Keratinocyte (primary cell): ENCODE results near the gene VPS37B. TPM values are rescaled to one million over a fixed set of nuclear protein-coding genes. Genes with fewer than 3 reads are reported as not detected.

ENCODE experiments used
- DNase-seq: peaks from one replicate; pipeline ENCODE4 v3.0.0-alpha.2; 2011; ENCODE audit warnings: low read depth, missing footprints, low spot score
- FAIRE-seq: peaks from 2 replicates; lab custom pipeline; 2011; peaks lifted over from hg19 to GRCh38; lab: Jason Lieb, UNC
- H2AFZ ChIP-seq: 2 replicates; pipeline ENCODE4 v1.6.0; 2012; ENCODE audit warnings: low read length, control low read depth, inconsistent platforms; ENCODE audit not compliant: control insufficient read depth
- H3K27ac ChIP-seq: 2 replicates; pipeline ENCODE4 v1.5.1; 2011; ENCODE audit warnings: low read length; ENCODE audit not compliant: control insufficient read depth, insufficient read depth
- H3K27me3 ChIP-seq: 3 replicates; pipeline ENCODE4 v1.6.0; 2011; ENCODE audit warnings: low read length; ENCODE audit not compliant: control insufficient read depth, insufficient read depth; ENCODE audit errors: extremely low read depth
- H3K36me3 ChIP-seq, 2 experiments: 2 replicates in 1 of 2; 3 replicates in 1 of 2; pipeline ENCODE4 v1.5.1; 2011; ENCODE audit warnings: low read length in 2 of 2, mild to moderate bottlenecking in 1 of 2; ENCODE audit not compliant: control insufficient read depth in 2 of 2, insufficient read depth in 2 of 2; ENCODE audit errors: extremely low read depth in 1 of 2
- H3K4me1 ChIP-seq: 3 replicates; pipeline ENCODE4 v1.5.1; 2011; ENCODE audit warnings: low read length; ENCODE audit not compliant: control insufficient read depth, insufficient read depth; ENCODE audit errors: extremely low read depth
- H3K4me2 ChIP-seq: 3 replicates; pipeline ENCODE4 v1.6.0; 2011; ENCODE audit warnings: low read depth, low read length; ENCODE audit not compliant: control insufficient read depth, insufficient read depth; ENCODE audit errors: extremely low read depth
- H3K4me3 ChIP-seq, 3 experiments: fragments of 200-600 bp in 1 of 3; sonication (generic) in 1 of 3; 2 replicates in 2 of 3; 3 replicates in 1 of 3; pipeline ENCODE4 v1.5.1; 2011 to 2016; ENCODE audit warnings: low read length in 3 of 3, mild to moderate bottlenecking in 3 of 3, control low read depth in 2 of 3, inconsistent platforms in 1 of 3, low read depth in 1 of 3, mixed read lengths in 1 of 3, mixed run types in 1 of 3, moderate library complexity in 1 of 3; ENCODE audit not compliant: control insufficient read depth in 2 of 3, insufficient read depth in 2 of 3; ENCODE audit errors: extremely low read depth in 1 of 3
- H3K79me2 ChIP-seq: 2 replicates; pipeline ENCODE4 v1.6.0; 2012; ENCODE audit warnings: low read length; ENCODE audit not compliant: control insufficient read depth, insufficient read depth
- H3K9ac ChIP-seq: 3 replicates; pipeline ENCODE4 v1.6.0; 2011; ENCODE audit warnings: low read length; ENCODE audit not compliant: control insufficient read depth, insufficient read depth; ENCODE audit errors: extremely low read depth
- H3K9me1 ChIP-seq: 3 replicates; pipeline ENCODE4 v1.6.0; 2011; ENCODE audit warnings: low read length; ENCODE audit not compliant: control insufficient read depth, insufficient read depth; ENCODE audit errors: extremely low read depth
- H3K9me3 ChIP-seq: 2 replicates; pipeline ENCODE4 v1.5.1; 2012; ENCODE audit warnings: low read depth, low read length; ENCODE audit not compliant: control insufficient read depth
- H4K20me1 ChIP-seq: 3 replicates; pipeline ENCODE4 v1.6.0; 2011; ENCODE audit warnings: low read length; ENCODE audit not compliant: control insufficient read depth, insufficient read depth; ENCODE audit errors: extremely low read depth
- EZH2 ChIP-seq: IDR thresholded peaks from one replicate; pipeline ENCODE4 v1.6.1; 2012; ENCODE audit warnings: inconsistent platforms, mild to moderate bottlenecking, low read length, moderate library complexity
- dilution Hi-C: fragments of 300-500 bp; cut with MboI; formaldehyde crosslinking; loops from one replicate; pipeline ENCODE4 v1.7.0; 2020; ENCODE audit warnings: low sequenced_read_pairs; ENCODE audit not compliant: extremely low pct_ligation_motif_present
- polyA plus RNA-seq, 5 experiments: library from polyadenylated mRNA; depleted of rRNA in 3 of 5; stranded (reverse) in 3 of 5; stranded (forward) in 1 of 5; unstranded in 1 of 5; fragments of >200 nt; gene quantifications; 1 replicate in 1 of 5; 2 replicates in 3 of 5; 3 replicates in 1 of 5; pipeline versions ENCODE4 v1.2.1 to v1.2.3, GENCODE V29; 2011 to 2012; ENCODE audit warnings: missing spikeins in 2 of 5, low read depth in 1 of 5, low replicate concordance in 1 of 5
- TF ChIP-seq, protein P1 (sequence below), 3 experiments: IDR thresholded peaks in 1 of 3; conservative IDR thresholded peaks in 1 of 3; optimal IDR thresholded peaks in 1 of 3; 2 replicates in 2 of 3; 3 replicates in 1 of 3; pipeline versions ENCODE3 to v1.5.1; 2011; ENCODE audit warnings: low read length in 3 of 3, mild to moderate bottlenecking in 3 of 3, moderate library complexity in 2 of 3, control low read depth in 1 of 3, inconsistent platforms in 1 of 3; ENCODE audit not compliant: insufficient read depth in 2 of 3; ENCODE audit errors: extremely low read depth in 1 of 3

Gene VPS37B
- polyA plus RNA-seq, 1 donor (not counting 4 experiments of a cell fraction or from before 2014, with no cell fraction given) = 34.1 TPM

DNA sequence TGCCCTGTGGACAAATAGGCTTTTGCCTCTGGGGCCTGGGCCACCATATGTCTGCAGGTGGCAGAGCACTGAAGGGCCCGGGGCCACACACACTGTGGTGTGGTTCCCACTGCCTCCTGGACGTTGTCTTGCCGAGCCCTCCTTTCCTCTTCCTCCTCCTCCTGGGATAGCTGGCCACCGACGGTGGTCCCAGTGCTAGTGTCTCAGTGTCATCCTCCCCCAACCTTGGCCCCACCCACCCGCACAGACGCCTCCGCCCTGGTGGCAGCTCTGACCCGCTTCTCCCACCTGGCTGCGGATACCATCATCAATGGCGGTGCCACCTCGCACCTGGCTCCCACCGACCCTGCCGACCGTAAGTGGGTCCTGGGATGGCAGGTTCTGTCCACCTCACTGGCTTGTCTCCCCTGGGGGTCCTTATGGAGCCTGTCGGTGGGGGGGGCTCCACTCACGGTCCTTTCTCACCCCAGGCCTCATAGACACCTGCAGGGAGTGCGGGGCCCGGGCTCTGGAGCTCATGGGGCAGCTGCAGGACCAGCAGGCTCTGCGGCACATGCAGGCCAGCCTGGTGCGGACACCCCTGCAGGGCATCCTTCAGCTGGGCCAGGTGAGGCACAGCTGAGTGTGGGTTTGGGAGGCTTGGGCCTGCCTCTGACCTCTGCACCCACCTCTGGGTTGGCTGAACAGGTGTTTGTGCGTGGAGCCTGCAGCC, 37.2 kb downstream of the VPS37B start:
- DNase-seq = no peak
- TF ChIP-seq, protein P1, sequence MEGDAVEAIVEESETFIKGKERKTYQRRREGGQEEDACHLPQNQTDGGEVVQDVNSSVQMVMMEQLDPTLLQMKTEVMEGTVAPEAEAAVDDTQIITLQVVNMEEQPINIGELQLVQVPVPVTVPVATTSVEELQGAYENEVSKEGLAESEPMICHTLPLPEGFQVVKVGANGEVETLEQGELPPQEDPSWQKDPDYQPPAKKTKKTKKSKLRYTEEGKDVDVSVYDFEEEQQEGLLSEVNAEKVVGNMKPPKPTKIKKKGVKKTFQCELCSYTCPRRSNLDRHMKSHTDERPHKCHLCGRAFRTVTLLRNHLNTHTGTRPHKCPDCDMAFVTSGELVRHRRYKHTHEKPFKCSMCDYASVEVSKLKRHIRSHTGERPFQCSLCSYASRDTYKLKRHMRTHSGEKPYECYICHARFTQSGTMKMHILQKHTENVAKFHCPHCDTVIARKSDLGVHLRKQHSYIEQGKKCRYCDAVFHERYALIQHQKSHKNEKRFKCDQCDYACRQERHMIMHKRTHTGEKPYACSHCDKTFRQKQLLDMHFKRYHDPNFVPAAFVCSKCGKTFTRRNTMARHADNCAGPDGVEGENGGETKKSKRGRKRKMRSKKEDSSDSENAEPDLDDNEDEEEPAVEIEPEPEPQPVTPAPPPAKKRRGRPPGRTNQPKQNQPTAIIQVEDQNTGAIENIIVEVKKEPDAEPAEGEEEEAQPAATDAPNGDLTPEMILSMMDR (optimal IDR thresholded peaks at IDR 0.05 in 1 of 3, IDR thresholded peaks at IDR 0.05 in 1 of 3, conservative IDR thresholded peaks at IDR 0.05 in 1 of 3; ENCODE audit: extremely low read depth in 1 of 3, insufficient read depth in 2 of 3, low read length in 3 of 3) = no peak
- TF ChIP-seq EZH2 = no peak
- H3K27ac ChIP-seq = no peak overlapping the region
- FAIRE-seq = no peak
- H3K36me3 ChIP-seq = peaks cover 21 to 36% of the 10 kb centered on the region in 2 experiments
- H3K27me3 ChIP-seq = no peaks in the 10 kb centered on the region
- dilution Hi-C loops = no loop called here
- H3K79me2 ChIP-seq = no peaks in the 10 kb centered on the region
- no peaks in the 10 kb centered on the region for H3K9me3 ChIP-seq
- H3K9me1 ChIP-seq = no peaks in the 10 kb centered on the region
- no peak overlapping the region for H2AFZ ChIP-seq
- H4K20me1 ChIP-seq = no peaks in the 10 kb centered on the region
- peaks cover 13% of the 10 kb centered on the region for H3K4me1 ChIP-seq
- no peak overlapping the region for H3K4me3 ChIP-seq
- H3K4me2 ChIP-seq = no peak overlapping the region
- H3K9ac ChIP-seq = no peak overlapping the region

DNA sequence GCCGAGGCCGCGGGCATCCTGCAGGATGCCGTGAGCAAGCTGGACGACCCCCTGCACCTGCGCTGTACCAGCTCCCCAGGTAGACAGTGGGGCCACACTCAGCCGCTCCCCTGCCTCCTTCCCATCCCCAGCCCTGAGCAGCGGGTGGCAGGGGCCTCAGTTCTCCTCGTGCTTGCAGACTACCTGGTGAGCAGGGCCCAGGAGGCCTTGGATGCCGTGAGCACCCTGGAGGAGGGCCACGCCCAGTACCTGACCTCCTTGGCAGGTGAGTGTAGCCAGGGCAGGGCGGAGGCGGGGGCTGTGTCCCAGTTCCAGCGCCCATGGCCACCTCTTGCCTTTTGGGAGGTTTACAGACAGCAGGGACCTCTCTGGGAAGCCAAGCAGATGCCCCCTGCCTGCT, 37.8 kb downstream of the VPS37B start:
- H3K9me1 ChIP-seq = no peaks in the 10 kb centered on the region
- H4K20me1 ChIP-seq = no peaks in the 10 kb centered on the region
- TF ChIP-seq, protein P1 (optimal IDR thresholded peaks at IDR 0.05 in 1 of 3, IDR thresholded peaks at IDR 0.05 in 1 of 3, conservative IDR thresholded peaks at IDR 0.05 in 1 of 3; ENCODE audit: extremely low read depth in 1 of 3, insufficient read depth in 2 of 3, low read length in 3 of 3) = no peak
- peaks cover 21 to 33% of the 10 kb centered on the region in 2 experiments for H3K36me3 ChIP-seq
- H2AFZ ChIP-seq = no peak overlapping the region
- H3K27ac ChIP-seq = no peak overlapping the region
- H3K9me3 ChIP-seq = no peaks in the 10 kb centered on the region
- no peak overlapping the region for H3K4me3 ChIP-seq
- no peak overlapping the region for H3K4me2 ChIP-seq
- FAIRE-seq (no peak), DNase-seq (no peak)
- dilution Hi-C loops = no loop called here
- peaks cover 7% of the 10 kb centered on the region for H3K4me1 ChIP-seq
- H3K9ac ChIP-seq = no peak overlapping the region
- H3K79me2 ChIP-seq = no peaks in the 10 kb centered on the region
- no peaks in the 10 kb centered on the region for H3K27me3 ChIP-seq
